Mononuclear cell (primary cell): ENCODE data around the gene PPP2R5C. TPM values are rescaled to one million over a fixed set of nuclear protein-coding genes. Genes with fewer than 3 reads are reported as not detected.
A peak's percentile ranks its signal among the peaks of the same experiment; 100 is the strongest.

Experiments used
- H3K27me3 ChIP-seq: 2 replicates; pipeline ENCODE4 v1.6.0; 2011; ENCODE audit warnings: low read length, control low read depth; ENCODE audit not compliant: insufficient read depth
- H3K4me1 ChIP-seq: 2 replicates; pipeline ENCODE4 v1.5.1; 2011; ENCODE audit warnings: mild to moderate bottlenecking, low read length, control low read depth; ENCODE audit not compliant: insufficient read depth
- H3K4me3 ChIP-seq: 2 replicates; pipeline ENCODE4 v1.5.1; 2011; ENCODE audit warnings: mild to moderate bottlenecking, low read length, moderate library complexity
- H3K9me3 ChIP-seq: 2 replicates; pipeline ENCODE4 v1.5.1; 2011; ENCODE audit warnings: low read depth, mild to moderate bottlenecking, control low read depth, low read length
- total RNA-seq: library from RNA; depleted of rRNA; stranded (reverse); fragments of >200 nt; gene quantifications from one replicate; pipeline ENCODE4 v1.2.3, GENCODE V29; 2012

PPP2R5C gene
- total RNA-seq, 1 donor, result 466 TPM

DNA sequence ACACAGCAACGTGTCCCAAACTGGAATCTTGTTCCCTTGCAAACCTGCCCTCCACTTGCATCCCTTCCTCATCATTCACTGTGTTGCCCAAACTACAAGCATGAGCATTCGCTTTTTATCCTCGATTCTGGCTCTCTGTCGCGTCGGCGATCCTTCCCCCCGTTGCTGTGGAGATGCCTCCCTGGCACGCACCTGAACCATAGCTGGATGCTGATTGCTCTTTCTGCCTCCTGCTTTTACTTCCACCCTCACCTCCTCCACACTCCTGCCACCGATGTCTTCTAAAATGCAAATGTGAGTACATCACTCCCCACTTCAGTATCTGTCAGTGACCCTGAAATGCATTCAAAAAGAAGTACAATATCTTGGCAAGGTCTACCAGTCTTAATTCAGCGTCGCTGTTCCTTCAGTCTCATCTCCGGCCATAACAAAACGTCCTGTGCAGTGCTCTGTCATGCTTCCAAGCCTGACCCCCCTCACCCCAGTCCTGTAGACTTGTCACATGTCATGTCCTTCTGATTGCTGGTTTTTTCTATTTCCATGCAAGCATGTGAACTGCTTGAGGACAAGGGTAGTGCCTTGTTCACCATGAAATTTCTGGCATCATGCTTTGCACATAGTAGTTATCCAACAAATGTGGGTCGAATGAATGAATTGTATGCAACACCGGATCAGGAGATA, 2.5 kb upstream of the PPP2R5C start:
- H3K27me3 ChIP-seq, result peaks cover 8% of the 10 kb centered on the region
- no peaks in the 10 kb centered on the region for H3K9me3 ChIP-seq
- peaks cover 21% of the 10 kb centered on the region for H3K4me1 ChIP-seq
- H3K4me3 ChIP-seq, result no peak overlapping the region

DNA sequence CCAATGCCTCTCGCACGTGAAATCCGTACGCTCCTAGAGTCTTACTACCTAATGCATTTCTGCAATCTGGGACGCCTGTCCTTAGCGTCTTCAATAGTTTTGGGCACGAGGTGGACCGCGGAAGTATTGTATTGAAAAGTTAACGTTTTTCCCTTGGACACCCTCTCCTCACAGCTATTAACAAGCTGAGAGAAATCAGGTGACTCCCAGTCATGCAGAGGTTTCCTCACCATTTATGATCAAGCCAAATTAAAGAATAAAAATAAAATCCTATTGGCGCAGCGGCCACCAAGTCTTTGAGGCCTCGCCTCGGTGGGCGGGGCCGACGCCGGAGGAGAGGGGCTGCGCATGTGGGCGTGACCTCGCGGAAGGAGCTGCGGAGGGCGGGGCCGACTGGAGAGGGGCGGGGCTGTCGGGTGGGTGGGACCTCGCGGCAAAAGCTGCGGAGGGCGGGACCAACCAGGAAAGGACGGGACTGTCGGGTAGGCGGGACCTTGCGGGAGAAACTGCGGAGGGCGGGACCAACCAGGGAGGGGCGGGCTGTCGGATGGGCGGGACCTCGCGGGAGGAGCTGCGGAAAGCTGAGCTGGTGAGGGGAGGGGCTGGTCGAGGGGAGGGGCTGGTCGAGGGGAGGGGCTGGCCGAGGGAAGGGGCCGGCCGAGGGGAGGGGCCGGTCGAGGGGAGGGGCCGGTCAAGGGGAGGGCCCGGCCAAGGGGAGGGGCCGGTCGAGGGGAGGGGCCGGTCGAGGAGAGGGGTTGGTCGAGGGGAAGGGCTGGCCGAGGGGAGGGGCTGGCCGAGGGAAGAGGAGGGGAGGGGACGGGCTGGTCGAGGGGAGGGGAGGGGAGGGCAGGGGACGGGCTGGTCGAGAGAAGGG, 1.1 kb upstream of the PPP2R5C start:
- Histone ChIP-seq H3K4me1 (peaks cover 26% of the 10 kb centered on the region), H3K27me3 (peaks cover 11% of the 10 kb centered on the region), H3K9me3 (no peaks in the 10 kb centered on the region), H3K4me3 (peak overlapping the region; percentile 12)

DNA sequence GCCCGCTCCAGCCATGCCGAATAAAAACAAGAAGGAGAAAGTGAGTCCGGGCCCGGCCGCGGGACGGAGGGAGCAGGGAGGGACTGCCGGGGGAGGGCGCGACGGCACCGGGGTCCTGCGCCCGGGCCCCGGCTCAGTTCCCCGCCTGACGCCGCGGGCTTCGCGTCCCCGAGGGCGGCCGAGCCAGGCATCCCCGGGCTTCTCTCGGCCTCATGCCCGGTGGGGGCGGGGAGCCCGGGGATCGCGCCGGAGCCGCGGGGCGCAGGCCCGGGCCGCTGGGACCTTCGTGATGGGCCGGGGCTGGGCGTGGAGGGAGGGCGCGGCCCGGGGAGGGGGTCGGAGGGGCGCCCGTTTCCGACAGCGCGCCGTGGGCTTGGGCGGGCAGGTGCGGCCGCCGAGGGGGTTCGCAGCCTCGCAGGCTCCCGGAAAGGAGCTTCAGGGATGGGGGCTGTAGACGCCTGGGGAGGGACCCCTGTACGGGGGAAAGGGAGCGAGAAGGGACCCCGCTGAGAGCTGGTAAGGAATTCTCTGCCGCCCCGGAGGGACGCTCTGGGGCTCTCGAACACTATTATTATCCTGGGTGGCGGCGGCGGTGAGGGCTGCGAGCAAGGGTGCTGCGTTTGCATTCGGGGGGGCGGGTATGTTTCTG, 496 bp downstream of the PPP2R5C start:
- Histone ChIP-seq H3K4me1 (peaks cover 26% of the 10 kb centered on the region), H3K27me3 (peaks cover 11% of the 10 kb centered on the region), H3K9me3 (no peaks in the 10 kb centered on the region), H3K4me3 (peak overlapping the region; percentile 65)

DNA sequence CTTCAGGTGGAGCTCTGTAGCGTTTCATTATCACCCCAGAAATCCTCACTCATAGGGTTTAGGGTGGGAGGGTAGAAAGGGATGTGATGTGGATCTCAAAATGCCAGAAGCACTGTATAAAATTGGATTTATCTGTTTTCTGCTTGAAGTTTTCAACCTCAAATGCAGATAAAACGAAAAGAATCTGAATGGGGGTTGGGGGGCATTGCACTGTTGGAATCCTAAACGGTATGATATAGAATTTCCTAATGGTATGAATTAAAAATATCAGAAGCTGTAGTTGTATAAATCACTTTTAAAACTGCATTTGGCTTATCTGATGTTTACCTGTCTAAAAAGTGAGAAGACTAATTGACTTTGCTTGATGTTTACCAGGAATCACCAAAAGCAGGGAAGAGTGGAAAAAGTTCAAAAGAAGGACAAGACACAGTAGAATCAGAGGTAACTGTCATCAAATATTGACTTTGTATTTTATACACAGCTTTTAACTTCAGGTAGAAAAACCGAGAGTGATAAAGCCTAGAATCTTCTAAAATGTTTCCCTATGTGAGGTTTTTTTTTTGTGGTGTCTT, 1.1 kb downstream of the PPP2R5C start:
- H3K4me3 ChIP-seq, result peak overlapping the region; percentile 65
- H3K27me3 ChIP-seq, result peaks cover 11% of the 10 kb centered on the region
- no peaks in the 10 kb centered on the region for H3K9me3 ChIP-seq
- peaks cover 26% of the 10 kb centered on the region for H3K4me1 ChIP-seq

DNA sequence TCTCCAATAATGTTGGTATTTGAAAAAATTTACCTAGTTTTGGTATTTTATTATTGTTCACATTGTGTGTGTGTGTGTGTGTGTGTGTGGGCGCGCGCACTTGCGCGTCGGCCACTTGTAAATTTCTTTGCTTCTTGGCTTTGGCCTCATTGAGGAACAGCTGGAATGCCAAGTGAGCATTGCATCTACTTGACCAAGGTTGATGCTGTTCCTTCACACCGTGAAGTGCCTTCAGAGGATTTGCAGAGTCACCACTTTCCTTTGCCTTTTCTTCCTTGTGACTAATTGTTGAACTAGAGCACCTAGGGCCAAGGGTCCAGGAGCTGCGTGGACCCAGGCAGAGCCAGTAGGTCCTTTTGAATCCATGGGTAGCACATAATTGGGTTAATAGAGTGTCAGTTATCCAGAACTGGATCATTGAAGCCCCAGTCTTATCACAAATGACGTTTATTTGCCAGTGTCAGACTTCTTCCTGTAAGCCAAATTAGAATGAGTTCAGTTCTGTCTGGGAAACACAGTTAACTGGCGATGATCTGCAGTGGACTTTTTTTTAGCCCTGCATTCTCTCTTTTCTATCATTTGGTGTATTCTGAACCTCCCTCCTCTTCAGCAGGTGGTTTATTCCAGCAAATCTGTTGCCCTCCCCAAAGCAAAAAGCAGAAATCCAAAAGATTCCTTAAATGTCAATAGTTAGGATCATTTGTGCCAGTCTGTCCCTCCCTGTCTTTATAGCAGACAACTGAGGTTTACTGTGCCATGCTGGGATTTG, 2.6 kb downstream of the PPP2R5C start:
- Histone ChIP-seq H3K9me3 (no peaks in the 10 kb centered on the region), H3K4me3 (no peak overlapping the region), H3K4me1 (peaks cover 26% of the 10 kb centered on the region), H3K27me3 (peaks cover 11% of the 10 kb centered on the region)

DNA sequence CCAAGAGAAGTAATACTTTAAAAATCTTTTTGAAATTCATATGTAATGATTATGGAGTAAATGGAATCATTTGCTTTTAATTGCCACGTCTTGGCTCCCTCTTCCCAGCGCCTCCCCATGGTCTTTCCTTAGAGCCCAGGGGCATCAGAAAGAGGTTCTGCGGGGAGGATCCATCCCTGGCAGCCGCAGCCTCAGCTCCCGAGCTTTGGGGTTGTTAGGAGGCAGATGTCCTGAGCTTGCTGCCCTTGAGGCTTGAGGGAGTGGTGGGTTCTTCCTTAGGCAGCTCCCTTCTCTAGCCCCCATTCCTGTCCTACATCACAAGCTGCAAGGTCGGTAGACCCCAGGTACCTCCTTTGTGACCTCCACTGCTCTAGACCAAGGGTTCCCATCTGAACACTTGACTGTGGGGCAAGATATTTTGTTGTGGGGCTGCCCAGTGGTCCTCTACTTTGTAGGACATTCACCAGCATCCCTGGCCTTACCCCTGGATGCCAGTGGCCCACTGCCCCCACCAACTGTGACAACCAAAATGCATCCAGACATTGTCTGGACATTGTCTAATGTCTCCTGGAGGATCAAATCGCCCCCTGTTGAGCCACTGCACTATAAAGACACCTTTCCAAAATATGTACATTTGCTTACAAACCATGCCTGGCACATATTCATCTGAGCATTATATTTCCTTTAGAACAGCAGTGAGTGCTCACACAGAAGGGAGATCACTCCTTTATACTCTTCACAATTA, 6.3 kb downstream of the PPP2R5C start:
- Histone ChIP-seq H3K4me3 (no peak overlapping the region), H3K9me3 (no peaks in the 10 kb centered on the region), H3K27me3 (peaks cover 6% of the 10 kb centered on the region), H3K4me1 (peaks cover 13% of the 10 kb centered on the region)

DNA sequence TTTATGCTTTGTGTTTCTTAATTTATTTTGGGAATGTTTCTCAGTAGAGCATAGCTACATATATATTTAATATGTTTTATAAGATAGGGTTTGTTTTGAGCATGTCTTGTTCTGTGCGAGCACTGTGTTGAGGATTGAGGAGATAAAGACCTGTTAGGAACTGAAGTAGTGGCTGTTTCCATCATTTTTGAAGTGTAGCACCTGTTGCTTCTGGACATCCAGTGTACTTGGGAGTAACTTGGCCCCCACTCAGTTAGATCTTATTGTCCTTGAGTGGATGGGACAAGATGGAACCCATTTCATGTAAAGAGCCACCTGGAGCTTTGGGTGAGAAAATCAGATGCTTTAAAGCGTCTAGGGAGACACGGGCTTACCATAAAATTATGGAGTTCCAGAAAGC, 8.7 kb downstream of the PPP2R5C start:
- no peaks in the 10 kb centered on the region for H3K27me3 ChIP-seq
- peaks cover 8% of the 10 kb centered on the region for H3K4me1 ChIP-seq
- H3K4me3 ChIP-seq, result no peak overlapping the region
- no peaks in the 10 kb centered on the region for H3K9me3 ChIP-seq

DNA sequence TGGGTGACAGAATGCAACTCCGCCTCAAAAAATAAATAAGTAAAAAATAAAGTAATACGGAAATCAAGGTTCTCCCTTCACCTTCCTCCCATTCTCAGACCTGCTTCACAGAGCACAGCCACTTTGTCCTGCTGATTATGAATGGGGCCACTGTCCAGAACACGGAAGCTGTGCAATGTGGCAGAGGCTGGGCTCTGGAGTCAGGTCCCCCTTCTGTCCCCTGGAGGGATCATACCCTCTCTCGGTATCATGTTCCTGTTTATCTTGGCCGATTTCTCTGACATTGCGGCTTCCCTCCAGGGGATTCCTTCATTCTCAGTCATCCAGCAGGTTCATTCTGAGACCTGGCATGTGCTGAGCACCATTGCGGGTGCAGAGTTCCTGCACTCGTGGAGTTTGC, 11.3 kb downstream of the PPP2R5C start:
- Histone ChIP-seq H3K27me3 (no peaks in the 10 kb centered on the region), H3K4me3 (no peak overlapping the region), H3K4me1 (peaks cover 25% of the 10 kb centered on the region), H3K9me3 (no peaks in the 10 kb centered on the region)

DNA sequence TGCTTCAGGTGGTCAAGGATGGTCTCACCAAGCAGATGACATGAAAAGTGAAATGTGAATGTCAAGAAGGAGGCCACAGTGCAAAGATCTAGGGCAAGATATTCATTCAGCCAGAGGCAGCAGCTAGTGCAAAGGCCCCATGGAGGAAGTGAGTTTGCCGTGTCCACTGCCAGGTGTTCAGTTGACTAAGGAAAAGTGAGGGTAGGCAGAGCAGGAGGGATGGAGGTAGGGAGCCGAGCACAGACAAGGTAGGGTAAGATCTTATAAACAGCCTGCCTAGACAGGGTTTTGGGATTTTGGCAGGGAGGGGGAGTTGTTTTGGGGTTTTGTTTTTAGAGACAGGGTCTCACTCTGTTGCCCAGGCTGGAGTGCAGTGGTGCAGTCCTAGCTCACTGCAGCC, 11.9 kb downstream of the PPP2R5C start:
- Histone ChIP-seq H3K4me3 (no peak overlapping the region), H3K9me3 (no peaks in the 10 kb centered on the region), H3K4me1 (peaks cover 25% of the 10 kb centered on the region), H3K27me3 (no peaks in the 10 kb centered on the region)

DNA sequence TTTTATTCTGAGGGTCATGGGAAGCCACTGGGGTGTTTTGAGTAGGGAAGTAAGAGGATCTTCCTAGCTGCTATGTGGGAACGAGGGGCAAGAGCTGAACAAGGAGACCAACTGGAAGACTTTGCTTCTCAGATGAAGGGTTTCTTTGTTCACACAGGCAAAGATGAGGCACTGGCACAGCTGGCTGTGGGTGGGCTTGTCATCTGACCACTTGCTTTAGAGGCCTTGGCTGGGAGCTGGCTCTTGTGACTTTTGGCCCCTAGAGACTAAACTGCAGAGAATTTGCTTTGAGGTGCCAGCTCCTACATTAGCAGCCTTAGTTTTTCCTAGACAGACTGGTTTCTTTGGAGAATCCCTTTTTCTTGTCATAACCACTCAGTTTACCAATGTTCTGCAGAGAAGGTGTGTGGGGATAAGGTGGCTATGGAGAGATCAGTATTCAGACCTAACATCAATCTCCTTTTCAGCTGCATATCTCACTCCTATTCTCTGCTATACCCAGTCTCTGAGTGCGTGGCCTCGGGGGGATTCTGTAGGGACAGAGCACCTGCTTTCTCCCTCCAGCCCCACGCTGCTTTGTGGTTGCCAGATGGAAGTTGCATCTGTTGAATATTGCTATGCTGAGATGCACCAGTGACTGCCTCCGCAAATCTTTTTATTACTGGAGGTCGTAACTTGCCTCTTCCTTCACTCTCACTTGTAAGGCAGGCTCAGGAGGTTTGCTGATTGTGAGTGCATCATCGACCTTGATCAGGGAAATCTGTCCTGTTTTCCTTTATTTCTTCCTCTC, 12.7 kb downstream of the PPP2R5C start:
- Histone ChIP-seq H3K4me1 (peaks cover 25% of the 10 kb centered on the region), H3K9me3 (no peaks in the 10 kb centered on the region), H3K27me3 (peaks cover 3% of the 10 kb centered on the region), H3K4me3 (no peak overlapping the region)

DNA sequence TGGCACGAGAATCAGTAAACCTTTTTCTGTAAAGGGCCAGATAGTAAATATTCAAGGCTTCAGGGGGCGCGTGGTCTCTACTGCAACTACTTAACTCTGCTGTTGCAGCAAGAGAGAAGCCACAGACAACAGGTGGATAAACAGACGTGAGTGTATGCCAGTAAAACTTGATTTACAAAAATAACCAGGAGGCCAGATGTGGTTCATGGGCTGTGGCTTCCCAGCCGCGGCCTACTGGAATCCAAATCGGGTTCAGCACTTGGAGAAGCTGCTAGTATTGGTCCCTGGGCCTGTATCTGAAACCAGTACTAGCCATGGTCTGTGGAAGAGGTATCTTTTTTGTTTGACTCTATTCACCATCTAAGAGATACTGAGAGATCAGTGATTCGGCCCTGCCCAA, 13.3 kb downstream of the PPP2R5C start:
- Histone ChIP-seq H3K9me3 (no peaks in the 10 kb centered on the region), H3K4me1 (peaks cover 25% of the 10 kb centered on the region), H3K4me3 (no peak overlapping the region), H3K27me3 (peaks cover 4% of the 10 kb centered on the region)

DNA sequence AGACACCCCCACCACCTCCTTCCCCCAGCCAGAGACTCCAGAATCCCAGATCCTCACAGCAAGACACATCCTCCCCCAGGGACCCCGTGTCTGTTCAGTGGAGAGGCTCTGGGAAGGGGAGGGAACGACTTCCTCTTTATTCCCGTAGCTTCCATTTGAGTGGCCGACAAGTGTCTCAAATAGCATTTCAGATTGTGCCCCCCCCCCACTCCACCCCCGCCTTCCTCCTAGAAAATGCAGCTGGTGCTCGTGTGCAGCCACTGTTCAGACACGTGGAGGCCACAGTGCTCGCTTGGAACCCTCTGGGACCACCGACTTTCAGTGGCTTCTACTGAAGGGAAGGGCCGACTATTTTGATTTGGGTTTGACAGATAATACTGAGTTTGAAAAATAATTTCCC, 14.3 kb downstream of the PPP2R5C start:
- Histone ChIP-seq H3K4me1 (peaks cover 30% of the 10 kb centered on the region), H3K4me3 (no peak overlapping the region), H3K9me3 (no peaks in the 10 kb centered on the region), H3K27me3 (peaks cover 13% of the 10 kb centered on the region)

DNA sequence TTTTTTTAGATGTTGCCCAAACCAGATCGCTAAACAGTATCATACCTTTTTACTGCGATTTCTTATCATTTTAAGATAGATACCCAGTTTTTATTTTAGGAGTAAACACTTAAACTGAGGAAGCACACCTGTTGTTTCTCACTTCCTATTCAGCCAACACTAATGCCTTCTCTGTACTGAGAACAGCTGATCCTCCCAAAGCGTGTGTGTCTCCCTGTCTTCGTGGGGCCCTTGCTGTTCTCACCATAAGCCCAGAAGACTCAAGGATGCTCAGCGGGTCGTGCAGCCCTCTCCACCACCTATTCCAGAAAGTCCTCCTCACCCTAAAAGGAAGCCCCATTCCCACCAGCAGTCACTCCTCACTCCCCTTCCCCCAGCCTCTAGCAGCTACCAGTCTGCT, 14.8 kb downstream of the PPP2R5C start:
- H3K9me3 ChIP-seq, result no peaks in the 10 kb centered on the region
- H3K4me3 ChIP-seq, result no peak overlapping the region
- peaks cover 15% of the 10 kb centered on the region for H3K27me3 ChIP-seq
- peaks cover 33% of the 10 kb centered on the region for H3K4me1 ChIP-seq
